22Rv1 (cell line): ENCODE results near the gene UBE2C.

Experiments
- ZFX ChIP-seq: fragments of 450-650 bp; IDR thresholded peaks from 2 replicates; pipeline ENCODE4 v1.6.1; 2017; ENCODE audit warnings: antibody characterized with exemption, borderline replicate concordance
- TF ChIP-seq, protein P1 (sequence below): fragments of 450-650 bp; IDR thresholded peaks from 2 replicates; pipeline ENCODE4 v1.5.1; 2017; ENCODE audit warnings: mild to moderate bottlenecking

DNA sequence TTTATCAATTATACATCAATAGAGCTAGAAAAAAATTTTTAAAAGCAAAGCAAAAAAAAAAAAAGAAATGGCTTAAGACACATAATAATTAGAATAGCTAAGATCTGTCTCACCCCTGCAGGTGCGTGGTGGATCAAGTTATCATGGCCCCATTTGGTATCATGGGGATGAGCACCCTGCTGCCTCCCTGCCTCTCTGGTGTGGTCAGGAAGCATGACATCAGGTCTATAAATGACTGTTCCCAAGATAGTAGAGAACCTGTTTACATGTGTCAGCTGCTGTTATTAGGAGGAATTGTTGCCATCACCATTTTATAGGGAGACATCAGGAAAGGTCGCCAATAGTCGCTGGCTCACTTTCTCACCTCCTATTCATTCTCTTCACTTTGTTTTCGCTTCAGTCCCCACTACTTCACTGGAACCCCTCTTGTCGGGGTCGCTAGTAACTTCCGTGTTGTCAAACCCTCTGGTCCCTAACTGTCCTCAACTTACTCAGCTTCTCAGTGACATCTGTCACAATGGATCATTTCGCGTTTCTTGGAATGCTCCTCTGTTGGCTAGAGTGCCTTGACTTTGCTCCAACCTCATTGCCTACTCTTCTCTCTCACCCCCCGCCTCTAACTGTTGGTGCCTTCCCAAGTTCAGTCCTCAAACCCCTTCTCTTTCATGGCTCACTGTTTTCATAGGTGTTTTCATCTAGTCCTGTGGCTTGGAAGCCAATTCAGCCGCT is 15.9 kb upstream of the UBE2C start:
- TF ChIP-seq, protein P1, sequence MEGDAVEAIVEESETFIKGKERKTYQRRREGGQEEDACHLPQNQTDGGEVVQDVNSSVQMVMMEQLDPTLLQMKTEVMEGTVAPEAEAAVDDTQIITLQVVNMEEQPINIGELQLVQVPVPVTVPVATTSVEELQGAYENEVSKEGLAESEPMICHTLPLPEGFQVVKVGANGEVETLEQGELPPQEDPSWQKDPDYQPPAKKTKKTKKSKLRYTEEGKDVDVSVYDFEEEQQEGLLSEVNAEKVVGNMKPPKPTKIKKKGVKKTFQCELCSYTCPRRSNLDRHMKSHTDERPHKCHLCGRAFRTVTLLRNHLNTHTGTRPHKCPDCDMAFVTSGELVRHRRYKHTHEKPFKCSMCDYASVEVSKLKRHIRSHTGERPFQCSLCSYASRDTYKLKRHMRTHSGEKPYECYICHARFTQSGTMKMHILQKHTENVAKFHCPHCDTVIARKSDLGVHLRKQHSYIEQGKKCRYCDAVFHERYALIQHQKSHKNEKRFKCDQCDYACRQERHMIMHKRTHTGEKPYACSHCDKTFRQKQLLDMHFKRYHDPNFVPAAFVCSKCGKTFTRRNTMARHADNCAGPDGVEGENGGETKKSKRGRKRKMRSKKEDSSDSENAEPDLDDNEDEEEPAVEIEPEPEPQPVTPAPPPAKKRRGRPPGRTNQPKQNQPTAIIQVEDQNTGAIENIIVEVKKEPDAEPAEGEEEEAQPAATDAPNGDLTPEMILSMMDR = no peak
- TF ChIP-seq ZFX = no peak
